K562 (cell line): ENCODE data around the gene SLC25A42. TPM values are rescaled to one million over a fixed set of nuclear protein-coding genes. Genes with fewer than 3 reads are reported as not detected.

Experiments
- ARID1B ChIP-seq: fragments of 450-650 bp; IDR thresholded peaks from 2 replicates; pipeline ENCODE4 v1.6.1; 2016; ENCODE audit warnings: antibody characterized with exemption, mild to moderate bottlenecking, inconsistent platforms
- BRD9 ChIP-seq: fragments of 450-650 bp; IDR thresholded peaks from 2 replicates; pipeline ENCODE4 v1.6.1; 2018; ENCODE audit warnings: low read depth; ENCODE audit not compliant: partially characterized antibody
- CEBPG ChIP-seq, 3 experiments: fragments of 200-800 bp in 1 of 3; sonication (Bioruptor generic) in 1 of 3; sonication (generic) in 1 of 3; formaldehyde crosslinking in 1 of 3; IDR thresholded peaks in 2 of 3; conservative IDR thresholded peaks in 1 of 3; 2 replicates each; pipeline versions ENCODE4 v1.6.1 to v1.8.0; 2016 to 2022; ENCODE audit warnings: missing compliant biosample characterization in 2 of 3, missing genetic modification characterization in 2 of 3, mild to moderate bottlenecking in 1 of 3, missing genetic modification reagents in 1 of 3
- CHAMP1 ChIP-seq: fragments of 450-650 bp; IDR thresholded peaks from 2 replicates; pipeline ENCODE4 v1.6.1; 2016; ENCODE audit warnings: mild to moderate bottlenecking
- CHD1 ChIP-seq: fragments of 200-600 bp; sonication (generic); IDR thresholded peaks from one replicate; pipeline ENCODE4 v1.6.1; 2012; ENCODE audit warnings: mild to moderate bottlenecking, moderate library complexity, low read length, inconsistent platforms
- CXXC5 ChIP-seq: fragments of 250-450 bp; sonication (Bioruptor Pico); IDR thresholded peaks from 2 replicates; pipeline ENCODE4 v1.8.0; 2022; ENCODE audit warnings: inconsistent platforms, mild to moderate bottlenecking, moderate library complexity
- EZH2 ChIP-seq: IDR thresholded peaks from 2 replicates; pipeline ENCODE4 v1.6.1; 2012; ENCODE audit warnings: low read depth, mild to moderate bottlenecking, inconsistent platforms, low read length, borderline replicate concordance
- HNRNPH1 ChIP-seq: fragments of 200-400 bp; formaldehyde crosslinking; optimal IDR thresholded peaks from 2 replicates; pipeline ENCODE3; 2017; ENCODE audit warnings: low read depth, mild to moderate bottlenecking, low read length, moderate library complexity
- KHSRP ChIP-seq: fragments of 450-650 bp; IDR thresholded peaks from 2 replicates; pipeline ENCODE4 v1.6.1; 2017
- RFX5 ChIP-seq: IDR thresholded peaks from 2 replicates; pipeline ENCODE4 v1.6.1; 2011; ENCODE audit warnings: low read depth, mild to moderate bottlenecking, improper control_type of control experiment, low read length
- TCF3 ChIP-seq: sonication (generic); formaldehyde crosslinking; IDR thresholded peaks from 2 replicates; pipeline ENCODE4 v1.4.0; 2020; ENCODE audit warnings: mild to moderate bottlenecking, missing genetic modification reagents
- XRCC3 ChIP-seq: fragments of 450-650 bp; IDR thresholded peaks from 2 replicates; pipeline ENCODE4 v1.6.1; 2017; ENCODE audit warnings: mild to moderate bottlenecking, moderate library complexity
- ZMIZ1 ChIP-seq, 2 experiments: fragments of 150-350 bp in 1 of 2; IDR thresholded peaks; 2 replicates each; pipeline ENCODE4 v1.6.1; 2012 to 2016; ENCODE audit warnings: low read depth in 2 of 2, low read length in 2 of 2, mild to moderate bottlenecking in 1 of 2, moderate library complexity in 1 of 2
- ZNF232 ChIP-seq: sonication (generic); formaldehyde crosslinking; IDR thresholded peaks from 2 replicates; pipeline ENCODE4 v1.8.0; 2022; ENCODE audit warnings: mild to moderate bottlenecking, missing genetic modification reagents
- ZNF24 ChIP-seq: fragments of 450-650 bp; IDR thresholded peaks from 2 replicates; pipeline ENCODE4 v1.6.1; 2016
- ZNF609 ChIP-seq: sonication (generic); formaldehyde crosslinking; IDR thresholded peaks from 2 replicates; pipeline ENCODE4 v1.8.1; 2023; ENCODE audit warnings: missing genetic modification reagents, mild to moderate bottlenecking, borderline replicate concordance
- polyA plus RNA-seq, 8 experiments: library from polyadenylated mRNA; depleted of rRNA in 4 of 8; stranded (reverse) in 5 of 8; unstranded in 3 of 8; fragments of >200 nt; fragmentation: Nextera tagmentation in 2 of 8; fragmentation: Illumina TruSeq in 1 of 8; extraction: Ambion mirVana in 2 of 8; extraction: Trizol in 1 of 8; gene quantifications; 2 replicates each; pipeline versions ENCODE4 v1.2.1 to v1.2.3, GENCODE V29; 2011 to 2014; ENCODE audit warnings: inconsistent platforms in 1 of 8, missing spikeins in 1 of 8
- total RNA-seq, 7 experiments: library from RNA; depleted of rRNA in 6 of 7; stranded (reverse); fragments of >200 nt in 6 of 7; fragmentation: Illumina TruSeq in 2 of 7; extraction: Trizol in 2 of 7; gene quantifications; 2 replicates each; pipeline versions ENCODE4 v1.2.1 to v1.2.3, GENCODE V29; 2011 to 2021; ENCODE audit warnings: low replicate concordance in 1 of 7

SLC25A42 gene
- total and polyA plus RNA-seq, 9 of the 15 experiments (the other 6 are each of a cell fraction or from before 2014, with no cell fraction given) = 0.59 to 32.2 (median 14.1) TPM

GRCh38 chr19:19059837-19060611 is 3.8 kb upstream of the SLC25A42 start (continued):
- TF ChIP-seq ZNF609 (CRISPR knock-in tag) = peak; percentile 87; the same call in 1 of the 2 replicates
- no peak for TF ChIP-seq CEBPG (CRISPR knock-in tag; IDR thresholded peaks at IDR 0.05)
- no peak for TF ChIP-seq CEBPG (tag; conservative IDR thresholded peaks at IDR 0.05 in 1 of 2, IDR thresholded peaks at IDR 0.05 in 1 of 2)
- no peak for TF ChIP-seq EZH2
- peak; percentile 15 for TF ChIP-seq BRD9
- no peak for TF ChIP-seq XRCC3
- no peak; the same call in 1 of the 2 replicates for TF ChIP-seq CHAMP1
- 0 out of 2 replicates have a peak, but pooled peaks have one; percentile 60 for TF ChIP-seq ZNF232
- no peak for TF ChIP-seq CHD1
- peak in 1 of 2 experiments; percentile 93; a peak in 2 of 4 replicates for TF ChIP-seq ZMIZ1 (IDR thresholded peaks at IDR 0.05; ENCODE audit: low read depth in 2 of 2, low read length in 2 of 2)
- TF ChIP-seq ARID1B = peak; percentile 99
- no peak for TF ChIP-seq HNRNPH1
- peak; percentile 73 for TF ChIP-seq CXXC5 (CRISPR knock-in tag)
- TF ChIP-seq KHSRP = peak; percentile 64; the same call in 1 of the 2 replicates
- TF ChIP-seq TCF3 = peak; percentile 100
- 0 out of 2 replicates have a peak, but pooled peaks have one; percentile 19 for TF ChIP-seq ZNF24
- no peak for TF ChIP-seq RFX5
